ENCODE data around the gene PTPRN2.

Gene PTPRN2

DNA sequence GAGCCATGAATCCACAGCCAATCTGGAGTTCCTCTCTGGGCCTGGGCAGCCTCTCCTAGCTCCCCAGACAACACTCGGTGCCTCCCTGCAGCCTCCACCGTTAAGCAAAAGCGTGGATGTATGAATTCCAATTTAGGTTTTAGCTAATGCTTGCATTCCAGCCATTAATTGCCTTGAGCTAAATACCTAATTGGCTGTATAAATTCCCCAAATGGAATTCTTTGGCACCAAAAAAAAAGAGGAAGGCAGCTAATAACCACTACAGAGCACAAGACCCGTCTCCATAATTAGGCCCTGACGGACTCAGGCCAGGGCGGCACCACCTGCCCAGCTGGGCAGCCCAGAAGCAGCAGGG is 140.5 kb downstream of the PTPRN2 start:
- DNase-seq (ENCODE audit: low spot score): no peak
- in situ Hi-C loops (cut with MboI; ENCODE audit: low sequenced_read_pairs, unreplicated experiment): no loop called here
- TF ChIP-seq, protein P1, sequence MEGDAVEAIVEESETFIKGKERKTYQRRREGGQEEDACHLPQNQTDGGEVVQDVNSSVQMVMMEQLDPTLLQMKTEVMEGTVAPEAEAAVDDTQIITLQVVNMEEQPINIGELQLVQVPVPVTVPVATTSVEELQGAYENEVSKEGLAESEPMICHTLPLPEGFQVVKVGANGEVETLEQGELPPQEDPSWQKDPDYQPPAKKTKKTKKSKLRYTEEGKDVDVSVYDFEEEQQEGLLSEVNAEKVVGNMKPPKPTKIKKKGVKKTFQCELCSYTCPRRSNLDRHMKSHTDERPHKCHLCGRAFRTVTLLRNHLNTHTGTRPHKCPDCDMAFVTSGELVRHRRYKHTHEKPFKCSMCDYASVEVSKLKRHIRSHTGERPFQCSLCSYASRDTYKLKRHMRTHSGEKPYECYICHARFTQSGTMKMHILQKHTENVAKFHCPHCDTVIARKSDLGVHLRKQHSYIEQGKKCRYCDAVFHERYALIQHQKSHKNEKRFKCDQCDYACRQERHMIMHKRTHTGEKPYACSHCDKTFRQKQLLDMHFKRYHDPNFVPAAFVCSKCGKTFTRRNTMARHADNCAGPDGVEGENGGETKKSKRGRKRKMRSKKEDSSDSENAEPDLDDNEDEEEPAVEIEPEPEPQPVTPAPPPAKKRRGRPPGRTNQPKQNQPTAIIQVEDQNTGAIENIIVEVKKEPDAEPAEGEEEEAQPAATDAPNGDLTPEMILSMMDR (IDR thresholded peaks at IDR 0.05; ENCODE audit: borderline replicate concordance, control extremely low read depth, extremely low read depth, insufficient read depth, missing control alignments): no peak

DNA sequence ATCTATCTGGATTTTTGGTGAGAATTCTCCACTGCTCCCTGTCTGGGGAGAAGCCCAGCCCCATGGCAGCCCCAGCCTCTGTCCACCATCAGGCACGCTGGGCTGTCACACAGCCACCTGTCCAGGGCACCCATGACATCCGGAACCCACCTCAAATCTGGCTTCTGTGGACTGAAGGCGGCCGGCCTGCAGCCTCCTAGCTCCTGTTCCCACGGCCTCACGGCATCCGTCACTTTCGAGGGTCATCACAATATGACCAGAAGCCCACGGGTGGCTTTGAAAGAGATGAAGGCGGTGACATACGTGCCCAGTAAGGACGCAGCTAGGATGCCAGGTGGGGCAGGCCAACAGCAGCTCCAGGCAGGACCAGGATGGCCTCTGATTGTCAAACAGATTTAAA is 140.9 kb downstream of the PTPRN2 start:
- DNase-seq (ENCODE audit: low spot score): no peak

DNA sequence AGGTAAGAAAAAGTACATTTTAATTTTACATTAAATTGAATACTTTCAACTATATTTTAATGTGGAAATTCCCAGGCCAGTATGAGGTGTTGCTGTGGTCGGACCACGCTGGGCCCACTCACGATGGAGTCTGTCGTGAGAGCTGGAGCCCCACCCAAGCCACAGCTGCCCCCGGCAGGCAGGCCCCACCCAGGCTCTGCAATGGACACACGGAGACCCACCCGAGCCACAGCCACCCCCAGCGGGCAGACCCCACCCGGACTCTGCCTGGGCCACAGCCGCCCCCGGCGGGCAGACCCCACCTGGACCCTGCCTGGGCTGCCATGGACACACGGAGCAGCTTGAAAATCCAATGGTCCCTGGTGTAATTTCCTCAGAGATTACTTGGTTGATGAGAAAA is 141.3 kb downstream of the PTPRN2 start:
- in situ Hi-C loops (cut with MboI; ENCODE audit: low sequenced_read_pairs, unreplicated experiment): no loop called here
- DNase-seq (ENCODE audit: low spot score): no peak
- TF ChIP-seq, protein P1 (IDR thresholded peaks at IDR 0.05; ENCODE audit: borderline replicate concordance, control extremely low read depth, extremely low read depth, insufficient read depth, missing control alignments): no peak

More for the DNA sequence above, 140.9 kb downstream of the PTPRN2 start:
- TF ChIP-seq, protein P1 (IDR thresholded peaks at IDR 0.05; ENCODE audit: borderline replicate concordance, control extremely low read depth, extremely low read depth, insufficient read depth, missing control alignments): no peak
- in situ Hi-C loops (cut with MboI; ENCODE audit: low sequenced_read_pairs, unreplicated experiment): no loop called here

DNA sequence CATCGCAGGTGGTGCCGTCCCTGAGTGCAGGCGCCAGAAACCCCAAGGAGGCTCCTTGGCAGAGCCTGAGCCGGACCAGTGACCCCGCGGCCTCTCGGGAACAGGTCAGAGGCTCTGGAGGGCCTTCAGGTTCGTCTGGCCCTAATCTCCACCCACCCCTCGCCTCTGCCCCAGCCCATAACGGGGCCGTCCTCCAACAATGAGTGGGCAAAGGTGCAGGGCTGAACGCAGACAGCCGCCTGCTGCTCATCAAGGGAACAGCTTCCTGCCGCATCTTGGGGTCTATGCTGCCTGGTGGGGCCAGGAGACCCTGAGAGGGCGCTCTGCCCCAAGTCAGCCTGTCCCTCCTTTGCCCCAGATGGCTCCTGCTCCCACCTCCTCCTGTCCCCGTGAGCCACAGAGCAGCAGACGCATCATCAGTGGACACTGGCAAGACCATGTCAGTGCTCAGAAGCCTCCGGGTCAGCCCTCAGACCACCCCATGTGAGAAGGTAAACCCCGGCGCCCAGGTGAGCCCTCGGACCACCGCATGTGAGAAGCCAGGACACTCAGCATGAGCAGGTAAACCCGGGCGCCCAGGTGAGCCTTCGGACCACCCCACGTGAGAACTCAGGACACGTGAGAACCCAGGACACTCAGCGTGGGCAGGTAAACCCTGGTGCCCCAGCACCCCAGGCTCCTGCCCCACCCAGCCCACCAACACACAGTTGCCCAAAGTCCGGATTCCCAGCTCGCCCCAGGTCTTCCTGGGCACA is 142.0 kb downstream of the PTPRN2 start:
- TF ChIP-seq, protein P1 (IDR thresholded peaks at IDR 0.05; ENCODE audit: borderline replicate concordance, control extremely low read depth, extremely low read depth, insufficient read depth, missing control alignments): no peak
- DNase-seq (ENCODE audit: low spot score): no peak

DNA sequence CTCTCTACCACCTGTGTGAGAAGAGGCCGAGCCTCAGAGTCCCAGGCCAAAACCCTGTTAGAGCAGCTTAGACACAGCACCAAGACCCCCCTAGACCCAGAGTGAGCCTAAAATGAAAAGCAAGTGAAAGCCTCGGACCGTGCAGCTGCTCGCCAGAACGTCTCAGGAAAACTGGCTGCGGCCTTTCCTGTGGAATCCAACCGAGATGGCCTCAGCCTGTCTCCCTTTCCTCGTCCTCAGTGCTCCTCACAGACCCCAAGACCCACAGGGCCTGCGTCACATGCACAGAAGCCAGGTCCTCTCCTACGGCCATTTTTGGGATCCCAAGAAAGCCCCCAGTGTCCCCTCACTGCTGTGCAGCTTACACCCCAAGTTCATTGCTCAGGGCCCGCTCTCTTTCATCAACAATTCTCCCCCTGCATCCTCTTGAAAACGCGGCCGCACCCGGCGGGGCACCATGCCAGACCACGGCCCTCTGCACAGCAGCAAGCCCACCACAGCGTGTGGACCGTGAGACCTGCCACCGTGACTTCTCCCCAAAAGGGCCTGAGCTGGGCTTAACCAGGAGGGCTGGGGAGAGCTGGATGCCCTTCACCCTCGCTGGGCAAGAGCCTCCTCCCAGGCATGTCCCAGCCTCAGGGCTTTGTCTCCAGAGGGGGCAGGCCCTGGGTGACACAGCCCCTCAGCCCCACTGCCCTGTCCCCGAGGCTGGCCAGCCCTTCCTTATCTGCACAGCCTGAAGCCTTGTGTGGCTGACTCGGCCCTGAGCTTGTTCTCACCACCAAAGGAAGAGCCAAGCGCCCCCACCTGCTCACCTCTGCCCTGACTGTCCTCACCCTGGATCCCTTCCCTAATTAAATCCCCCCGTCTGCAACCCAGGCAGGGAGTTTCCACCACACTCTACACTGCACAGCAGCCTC is 142.9 kb downstream of the PTPRN2 start:
- in situ Hi-C loops (cut with MboI; ENCODE audit: low sequenced_read_pairs, unreplicated experiment): no loop called here

More for the DNA sequence above, 142.0 kb downstream of the PTPRN2 start:
- in situ Hi-C loops (cut with MboI; ENCODE audit: low sequenced_read_pairs, unreplicated experiment): no loop called here

More for the DNA sequence above, 142.9 kb downstream of the PTPRN2 start:
- TF ChIP-seq, protein P1 (IDR thresholded peaks at IDR 0.05; ENCODE audit: borderline replicate concordance, control extremely low read depth, extremely low read depth, insufficient read depth, missing control alignments): no peak
- no peak for DNase-seq (ENCODE audit: low spot score)
